Measurements from ENCODE around the gene SAFB. TPM values are rescaled to one million over a fixed set of nuclear protein-coding genes. Genes with fewer than 3 reads are reported as not detected.

SAFB gene
- total and polyA plus RNA-seq, 12 donors, result 42.8 to 72.5 (median 50.2) TPM

DNA sequence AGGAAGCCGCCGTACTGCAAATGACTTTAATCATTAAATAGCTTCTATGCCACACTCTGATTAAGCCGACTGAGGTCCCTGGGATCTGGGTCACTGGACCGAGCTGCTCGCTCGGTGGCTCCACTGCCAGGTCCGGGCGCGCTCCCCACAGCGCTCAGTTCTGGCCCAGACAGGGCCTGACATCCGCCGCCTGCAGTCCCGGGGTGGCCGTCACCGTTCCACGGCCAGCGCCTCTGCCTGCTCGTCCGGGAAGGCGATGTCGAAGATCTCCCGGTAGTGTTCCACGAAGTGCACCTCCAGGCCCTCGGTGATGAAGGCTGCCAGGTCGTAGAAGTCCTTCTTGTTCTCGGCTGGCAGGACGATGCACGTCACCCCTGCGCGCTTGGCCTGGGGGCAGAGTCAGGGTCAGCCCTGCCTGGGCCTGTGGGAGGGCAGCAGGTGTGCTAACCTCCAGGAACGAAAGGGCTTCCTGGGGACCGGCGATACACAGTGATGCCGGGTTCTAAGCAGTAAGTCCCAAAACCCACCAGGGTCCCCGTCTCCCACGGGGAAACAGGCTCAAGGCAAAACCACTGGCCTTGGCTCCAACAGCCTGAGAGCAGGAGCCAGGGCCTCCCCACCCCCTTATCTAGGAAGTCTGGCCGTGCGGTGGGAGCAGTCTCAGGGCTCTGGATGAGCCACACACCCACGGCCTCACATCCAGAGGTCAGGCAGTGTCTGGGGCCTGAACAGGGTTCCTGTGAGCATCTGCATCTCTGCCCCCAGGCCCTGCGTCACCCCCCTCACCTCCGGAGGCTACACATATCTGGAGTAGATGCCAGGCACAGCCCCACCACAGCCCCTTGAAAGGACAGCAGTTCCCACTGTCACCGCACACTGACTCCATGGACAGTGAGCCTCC, 69.2 kb downstream of the SAFB start:
- H3K36me3 ChIP-seq, result peaks cover 7 to 59% (median 52%) of the 10 kb centered on the region in 9 donors
- no peak for TF ChIP-seq CTCF (IDR thresholded peaks at IDR 0.05)
- H3K9me3 ChIP-seq, result no peaks in the 10 kb centered on the region
- peak overlapping the region in 9 of 10 donors; percentile 79 to 97 (median 89) for H3K27ac ChIP-seq
- H3K27me3 ChIP-seq, result no peaks in the 10 kb centered on the region
- DNase-seq, result peak in 1 of 2 donors; percentile 26
- ATAC-seq, result no peak
- H3K4me1 ChIP-seq, result peaks cover 7 to 39% (median 31%) of the 10 kb centered on the region in 9 donors
- 57 to 62% methylated on average over 42 of the region's 42 CpGs for WGBS, 2 donors
- peak overlapping the region in 8 of 10 donors; percentile 64 to 98 (median 80) for H3K4me3 ChIP-seq
- intact Hi-C loops (cut with DNase I), result loop anchor here in 3 of 10 donors (2.0 kb wide), 2 partner anchors 23 to 29 kb away; partner anchors contain the start of genes CATSPERD (in 2 of the 3) and LONP1 (in 2 of the 3)

DNA sequence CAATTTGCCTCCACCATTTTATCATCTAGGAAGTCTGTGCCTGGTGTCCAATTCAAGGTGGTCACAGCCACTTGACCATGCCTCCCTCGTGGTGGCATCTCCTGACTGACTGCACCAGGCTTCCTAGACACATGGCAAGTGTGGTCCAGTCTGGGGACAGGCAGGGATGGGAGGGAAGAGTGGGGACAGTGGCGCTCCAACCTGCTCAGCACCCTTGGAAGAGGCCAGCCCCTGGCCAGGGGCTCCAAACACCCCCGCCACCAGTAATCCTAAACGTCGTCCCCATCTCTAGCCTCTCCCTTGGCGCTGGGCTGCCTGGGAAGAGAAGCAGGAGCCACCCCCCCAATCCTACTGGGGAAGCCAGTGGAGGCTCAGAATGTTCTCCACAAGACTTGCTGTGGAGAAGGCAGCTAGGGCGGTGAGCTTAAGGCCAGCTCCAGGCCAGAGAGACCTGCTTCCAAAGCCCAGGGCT, 69.9 kb downstream of the SAFB start:
- no peaks in the 10 kb centered on the region for H3K9me3 ChIP-seq
- WGBS, 2 donors, result 73 to 74% methylated on average over 7 of the region's 7 CpGs
- TF ChIP-seq CTCF (IDR thresholded peaks at IDR 0.05), result no peak
- H3K27ac ChIP-seq, result peak overlapping the region in 2 of 10 donors; percentile 11 to 15
- intact Hi-C loops (cut with DNase I), result no loop called here
- H3K36me3 ChIP-seq, result peaks cover 7 to 63% (median 53%) of the 10 kb centered on the region in 9 donors
- no peaks in the 10 kb centered on the region for H3K27me3 ChIP-seq
- ATAC-seq (no peak), DNase-seq (no peak)
- H3K4me1 ChIP-seq, result peaks cover 7 to 33% (median 25%) of the 10 kb centered on the region in 9 donors
- no peak overlapping the region for H3K4me3 ChIP-seq

GRCh38 chr19:5693195-5694166, 70.6 kb downstream of the SAFB start:
- no peaks in the 10 kb centered on the region for H3K9me3 ChIP-seq
- intact Hi-C loops (cut with DNase I), result no loop called here
- peaks cover 7 to 70% (median 57%) of the 10 kb centered on the region in 9 donors for H3K36me3 ChIP-seq
- no peaks in the 10 kb centered on the region for H3K27me3 ChIP-seq
- TF ChIP-seq CTCF (IDR thresholded peaks at IDR 0.05), result no peak
- 84 to 85% methylated on average over 38 to 39 of the region's 39 CpGs for WGBS, 2 donors
- peak overlapping the region in 1 of 10 donors; percentile 11 for H3K27ac ChIP-seq
- ATAC-seq (no peak), DNase-seq (peak in 1 of 2 donors; percentile 21)
- peaks cover 7 to 33% (median 25%) of the 10 kb centered on the region in 9 donors for H3K4me1 ChIP-seq
- H3K4me3 ChIP-seq, result no peak overlapping the region
